ENCODE data around the gene PTPN22. TPM values are rescaled to one million over a fixed set of nuclear protein-coding genes. Genes with fewer than 3 reads are reported as not detected.

Gene PTPN22
- total RNA-seq, 1 experiment from 2014 or later = not detected

GRCh38 chr1:113912594-113913311 lies 41.2 kb upstream of the PTPN22 start (continued):
- TF ChIP-seq CTCF (IDR thresholded peaks at IDR 0.05) = no peak
- no peak for TF ChIP-seq ATF6 (CRISPR knock-in tag; IDR thresholded peaks at IDR 0.05)
- no peak for TF ChIP-seq NFATC4 (CRISPR knock-in tag; IDR thresholded peaks at IDR 0.05)
- no peak for TF ChIP-seq NR2C2 (CRISPR knock-in tag; IDR thresholded peaks at IDR 0.05)
- TF ChIP-seq PREB (CRISPR knock-in tag; IDR thresholded peaks at IDR 0.05; ENCODE audit: borderline replicate concordance) = no peak
- no peak for TF ChIP-seq TP53 (CRISPR knock-in tag; IDR thresholded peaks at IDR 0.05)
- no peak for TF ChIP-seq SOX15 (CRISPR knock-in tag; IDR thresholded peaks at IDR 0.05)

GRCh38 chr1:113905435-113905861 lies 33.9 kb upstream of the PTPN22 start:
- DNase-seq (ENCODE audit: low spot score) (peak; percentile 73), ATAC-seq (peak; percentile 63)
- Mint-ChIP-seq H3K9me3 (no peaks in the 10 kb centered on the region), H3K36me3 (peaks cover 11% of the 10 kb centered on the region), H3K27me3 (ENCODE audit: low read depth) (no peaks in the 10 kb centered on the region), H3K4me1 (peaks cover 7% of the 10 kb centered on the region), H3K4me3 (peak overlapping the region; percentile 95), H3K27ac (peak overlapping the region; percentile 94)
- ChIA-PET CTCF (interaction anchor here (0.7 to 2.5 kb wide), 3 partner anchors 15 to 194 kb away, joined by 5 to 19 read pairs (median 5); partner anchors contain the start of gene HIPK1), POLR2A (interaction anchor here (0.6 to 2.5 kb wide), 4 partner anchors 10 to 50 kb away, joined by 3 to 23 read pairs (median 4); partner anchors contain the start of gene HIPK1)
- TF ChIP-seq ARID4B (CRISPR knock-in tag; IDR thresholded peaks at IDR 0.05; ENCODE audit: borderline replicate concordance) (0 out of 2 replicates have a peak, but pooled peaks have one; percentile 13), MAX (CRISPR knock-in tag; IDR thresholded peaks at IDR 0.05) (0 out of 2 replicates have a peak, but pooled peaks have one; percentile 44), ZNF512 (CRISPR knock-in tag; IDR thresholded peaks at IDR 0.05; ENCODE audit: borderline replicate concordance) (peak; percentile 92), MYBL2 (CRISPR knock-in tag; IDR thresholded peaks at IDR 0.05) (no peak), ZNF121 (CRISPR knock-in tag; IDR thresholded peaks at IDR 0.05) (peak; percentile 48; the same call in 1 of the 2 replicates)

All from WTC11 (cell line).